Keratinocyte (primary cell): ENCODE results near the gene PHLPP2. TPM values are rescaled to one million over a fixed set of nuclear protein-coding genes. Genes with fewer than 3 reads are reported as not detected.
"Not testable (repeated sequence)": the region's sequence is repeated elsewhere in the genome, so short reads cannot be mapped to it uniquely, and the experiment has no call there.

Source experiments
- DNase-seq: peaks from one replicate; pipeline ENCODE4 v3.0.0-alpha.2; 2011; ENCODE audit warnings: low read depth, missing footprints, low spot score
- FAIRE-seq: peaks from 2 replicates; lab custom pipeline; 2011; peaks lifted over from hg19 to GRCh38; lab: Jason Lieb, UNC
- H2AFZ ChIP-seq: 2 replicates; pipeline ENCODE4 v1.6.0; 2012; ENCODE audit warnings: low read length, control low read depth, inconsistent platforms; ENCODE audit not compliant: control insufficient read depth
- H3K27ac ChIP-seq: 2 replicates; pipeline ENCODE4 v1.5.1; 2011; ENCODE audit warnings: low read length; ENCODE audit not compliant: control insufficient read depth, insufficient read depth
- H3K27me3 ChIP-seq: 3 replicates; pipeline ENCODE4 v1.6.0; 2011; ENCODE audit warnings: low read length; ENCODE audit not compliant: control insufficient read depth, insufficient read depth; ENCODE audit errors: extremely low read depth
- H3K36me3 ChIP-seq, 2 experiments: 2 replicates in 1 of 2; 3 replicates in 1 of 2; pipeline ENCODE4 v1.5.1; 2011; ENCODE audit warnings: low read length in 2 of 2, mild to moderate bottlenecking in 1 of 2; ENCODE audit not compliant: control insufficient read depth in 2 of 2, insufficient read depth in 2 of 2; ENCODE audit errors: extremely low read depth in 1 of 2
- H3K4me1 ChIP-seq: 3 replicates; pipeline ENCODE4 v1.5.1; 2011; ENCODE audit warnings: low read length; ENCODE audit not compliant: control insufficient read depth, insufficient read depth; ENCODE audit errors: extremely low read depth
- H3K4me2 ChIP-seq: 3 replicates; pipeline ENCODE4 v1.6.0; 2011; ENCODE audit warnings: low read depth, low read length; ENCODE audit not compliant: control insufficient read depth, insufficient read depth; ENCODE audit errors: extremely low read depth
- H3K4me3 ChIP-seq, 3 experiments: fragments of 200-600 bp in 1 of 3; sonication (generic) in 1 of 3; 2 replicates in 2 of 3; 3 replicates in 1 of 3; pipeline ENCODE4 v1.5.1; 2011 to 2016; ENCODE audit warnings: low read length in 3 of 3, mild to moderate bottlenecking in 3 of 3, control low read depth in 2 of 3, inconsistent platforms in 1 of 3, low read depth in 1 of 3, mixed read lengths in 1 of 3, mixed run types in 1 of 3, moderate library complexity in 1 of 3; ENCODE audit not compliant: control insufficient read depth in 2 of 3, insufficient read depth in 2 of 3; ENCODE audit errors: extremely low read depth in 1 of 3
- H3K79me2 ChIP-seq: 2 replicates; pipeline ENCODE4 v1.6.0; 2012; ENCODE audit warnings: low read length; ENCODE audit not compliant: control insufficient read depth, insufficient read depth
- H3K9ac ChIP-seq: 3 replicates; pipeline ENCODE4 v1.6.0; 2011; ENCODE audit warnings: low read length; ENCODE audit not compliant: control insufficient read depth, insufficient read depth; ENCODE audit errors: extremely low read depth
- H3K9me1 ChIP-seq: 3 replicates; pipeline ENCODE4 v1.6.0; 2011; ENCODE audit warnings: low read length; ENCODE audit not compliant: control insufficient read depth, insufficient read depth; ENCODE audit errors: extremely low read depth
- H3K9me3 ChIP-seq: 2 replicates; pipeline ENCODE4 v1.5.1; 2012; ENCODE audit warnings: low read depth, low read length; ENCODE audit not compliant: control insufficient read depth
- H4K20me1 ChIP-seq: 3 replicates; pipeline ENCODE4 v1.6.0; 2011; ENCODE audit warnings: low read length; ENCODE audit not compliant: control insufficient read depth, insufficient read depth; ENCODE audit errors: extremely low read depth
- EZH2 ChIP-seq: IDR thresholded peaks from one replicate; pipeline ENCODE4 v1.6.1; 2012; ENCODE audit warnings: inconsistent platforms, mild to moderate bottlenecking, low read length, moderate library complexity
- dilution Hi-C: fragments of 300-500 bp; cut with MboI; formaldehyde crosslinking; loops from one replicate; pipeline ENCODE4 v1.7.0; 2020; ENCODE audit warnings: low sequenced_read_pairs; ENCODE audit not compliant: extremely low pct_ligation_motif_present
- polyA plus RNA-seq, 5 experiments: library from polyadenylated mRNA; depleted of rRNA in 3 of 5; stranded (reverse) in 3 of 5; stranded (forward) in 1 of 5; unstranded in 1 of 5; fragments of >200 nt; gene quantifications; 1 replicate in 1 of 5; 2 replicates in 3 of 5; 3 replicates in 1 of 5; pipeline versions ENCODE4 v1.2.1 to v1.2.3, GENCODE V29; 2011 to 2012; ENCODE audit warnings: missing spikeins in 2 of 5, low read depth in 1 of 5, low replicate concordance in 1 of 5
- TF ChIP-seq, protein P1 (sequence below), 3 experiments: IDR thresholded peaks in 1 of 3; conservative IDR thresholded peaks in 1 of 3; optimal IDR thresholded peaks in 1 of 3; 2 replicates in 2 of 3; 3 replicates in 1 of 3; pipeline versions ENCODE3 to v1.5.1; 2011; ENCODE audit warnings: low read length in 3 of 3, mild to moderate bottlenecking in 3 of 3, moderate library complexity in 2 of 3, control low read depth in 1 of 3, inconsistent platforms in 1 of 3; ENCODE audit not compliant: insufficient read depth in 2 of 3; ENCODE audit errors: extremely low read depth in 1 of 3

PHLPP2 gene
- polyA plus RNA-seq, 1 donor (not counting 4 experiments of a cell fraction or from before 2014, with no cell fraction given), result 6.5 TPM

GRCh38 chr16:71609066-71609465, 115.4 kb downstream of the PHLPP2 start:
- Histone ChIP-seq H4K20me1 (no peaks in the 10 kb centered on the region), H3K27ac (no peak overlapping the region), H3K4me3 (no peak overlapping the region), H3K9ac (no peak overlapping the region), H3K4me1 (no peaks in the 10 kb centered on the region), H3K27me3 (no peaks in the 10 kb centered on the region), H3K9me1 (no peaks in the 10 kb centered on the region), H3K4me2 (no peak overlapping the region), H3K36me3 (no peaks in the 10 kb centered on the region), H2AFZ (no peak overlapping the region), H3K79me2 (no peaks in the 10 kb centered on the region), H3K9me3 (no peaks in the 10 kb centered on the region)
- dilution Hi-C loops, result no loop called here
- no peak for DNase-seq
- no peak for FAIRE-seq
- TF ChIP-seq, protein P1, sequence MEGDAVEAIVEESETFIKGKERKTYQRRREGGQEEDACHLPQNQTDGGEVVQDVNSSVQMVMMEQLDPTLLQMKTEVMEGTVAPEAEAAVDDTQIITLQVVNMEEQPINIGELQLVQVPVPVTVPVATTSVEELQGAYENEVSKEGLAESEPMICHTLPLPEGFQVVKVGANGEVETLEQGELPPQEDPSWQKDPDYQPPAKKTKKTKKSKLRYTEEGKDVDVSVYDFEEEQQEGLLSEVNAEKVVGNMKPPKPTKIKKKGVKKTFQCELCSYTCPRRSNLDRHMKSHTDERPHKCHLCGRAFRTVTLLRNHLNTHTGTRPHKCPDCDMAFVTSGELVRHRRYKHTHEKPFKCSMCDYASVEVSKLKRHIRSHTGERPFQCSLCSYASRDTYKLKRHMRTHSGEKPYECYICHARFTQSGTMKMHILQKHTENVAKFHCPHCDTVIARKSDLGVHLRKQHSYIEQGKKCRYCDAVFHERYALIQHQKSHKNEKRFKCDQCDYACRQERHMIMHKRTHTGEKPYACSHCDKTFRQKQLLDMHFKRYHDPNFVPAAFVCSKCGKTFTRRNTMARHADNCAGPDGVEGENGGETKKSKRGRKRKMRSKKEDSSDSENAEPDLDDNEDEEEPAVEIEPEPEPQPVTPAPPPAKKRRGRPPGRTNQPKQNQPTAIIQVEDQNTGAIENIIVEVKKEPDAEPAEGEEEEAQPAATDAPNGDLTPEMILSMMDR (optimal IDR thresholded peaks at IDR 0.05 in 1 of 3, IDR thresholded peaks at IDR 0.05 in 1 of 3, conservative IDR thresholded peaks at IDR 0.05 in 1 of 3; ENCODE audit: extremely low read depth in 1 of 3, insufficient read depth in 2 of 3, low read length in 3 of 3), result no peak
- TF ChIP-seq EZH2, result no peak

GRCh38 chr16:71600822-71601221, 123.7 kb downstream of the PHLPP2 start:
- DNase-seq, result no peak
- dilution Hi-C loops, result no loop called here
- Histone ChIP-seq H3K4me3 (no peak overlapping the region), H3K9me1 (no peaks in the 10 kb centered on the region), H3K36me3 (no peaks in the 10 kb centered on the region), H3K27me3 (no peaks in the 10 kb centered on the region), H3K27ac (no peak overlapping the region), H3K4me1 (no peaks in the 10 kb centered on the region), H3K9ac (no peak overlapping the region), H3K4me2 (no peak overlapping the region), H3K9me3 (no peaks in the 10 kb centered on the region), H3K79me2 (no peaks in the 10 kb centered on the region), H4K20me1 (no peaks in the 10 kb centered on the region), H2AFZ (no peak overlapping the region)
- FAIRE-seq, result no peak
- TF ChIP-seq EZH2, result no peak
- TF ChIP-seq, protein P1 (optimal IDR thresholded peaks at IDR 0.05 in 1 of 3, IDR thresholded peaks at IDR 0.05 in 1 of 3, conservative IDR thresholded peaks at IDR 0.05 in 1 of 3; ENCODE audit: extremely low read depth in 1 of 3, insufficient read depth in 2 of 3, low read length in 3 of 3), result no peak

DNA sequence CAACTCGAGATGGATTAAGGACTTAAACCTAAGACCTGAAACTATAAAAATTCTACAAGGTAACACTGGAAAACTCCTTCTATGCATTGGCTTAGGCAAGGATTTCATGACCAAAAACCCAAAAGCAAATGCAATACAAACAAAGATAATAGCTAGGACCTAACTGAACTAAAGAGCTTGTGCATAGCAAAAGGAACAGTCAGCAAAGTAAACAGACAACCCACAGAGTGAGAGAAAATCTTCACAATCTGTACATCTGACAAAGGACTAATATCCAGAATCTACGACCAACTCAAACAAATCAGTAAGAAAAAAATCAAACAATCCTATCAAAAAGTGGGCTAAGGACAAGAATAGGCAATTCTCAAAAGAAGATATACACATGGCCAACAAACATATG, 126.1 kb downstream of the PHLPP2 start:
- H3K79me2 ChIP-seq, H3K4me2 ChIP-seq, H3K27ac ChIP-seq, H3K4me3 ChIP-seq, H3K36me3 ChIP-seq, H3K27me3 ChIP-seq, H3K9me1 ChIP-seq, H4K20me1 ChIP-seq, dilution Hi-C loops, H3K9ac ChIP-seq, DNase-seq, H3K9me3 ChIP-seq, H3K4me1 ChIP-seq, FAIRE-seq, H2AFZ ChIP-seq: not testable (repeated sequence)

DNA sequence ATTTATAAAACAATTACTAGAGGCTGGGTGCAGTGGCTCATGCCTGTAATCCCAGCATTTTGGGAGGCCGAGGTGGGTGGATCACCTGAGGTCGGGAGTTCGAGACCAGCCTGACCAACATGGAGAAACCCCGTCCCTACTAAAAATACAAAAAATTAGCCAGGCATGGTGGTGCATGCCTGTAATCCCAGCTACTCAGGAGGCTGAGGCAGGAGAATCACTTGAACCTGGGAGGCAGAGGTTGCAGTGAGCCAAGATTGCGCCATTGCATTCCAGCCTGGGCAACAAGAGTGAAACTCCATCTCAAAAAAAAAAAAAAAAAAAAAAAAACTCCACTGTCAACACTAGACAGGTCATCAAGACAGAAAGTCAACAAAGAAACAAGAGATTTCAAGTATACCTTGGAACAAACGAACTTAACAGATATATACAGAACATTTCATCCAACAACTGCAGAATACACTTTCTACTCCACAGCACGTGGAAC, 129.1 kb downstream of the PHLPP2 start:
- H3K27me3 ChIP-seq, H4K20me1 ChIP-seq, H3K9me1 ChIP-seq, H3K4me3 ChIP-seq, H3K4me1 ChIP-seq, dilution Hi-C loops, H3K9me3 ChIP-seq, FAIRE-seq, H2AFZ ChIP-seq, DNase-seq, H3K27ac ChIP-seq, H3K4me2 ChIP-seq, H3K79me2 ChIP-seq, H3K36me3 ChIP-seq, H3K9ac ChIP-seq: not testable (repeated sequence)
